VCaP (cell line): ENCODE results near the gene LINS1.

ENCODE experiments used
- H3K27ac ChIP-seq: fragments of 450-650 bp; 2 replicates; pipeline ENCODE4 v1.5.1; 2017
- CTCF ChIP-seq: fragments of 450-650 bp; conservative IDR thresholded peaks from 2 replicates; pipeline ENCODE4 v1.5.1; 2017; ENCODE audit warnings: mild to moderate bottlenecking, moderate library complexity

The LINS1 gene

DNA sequence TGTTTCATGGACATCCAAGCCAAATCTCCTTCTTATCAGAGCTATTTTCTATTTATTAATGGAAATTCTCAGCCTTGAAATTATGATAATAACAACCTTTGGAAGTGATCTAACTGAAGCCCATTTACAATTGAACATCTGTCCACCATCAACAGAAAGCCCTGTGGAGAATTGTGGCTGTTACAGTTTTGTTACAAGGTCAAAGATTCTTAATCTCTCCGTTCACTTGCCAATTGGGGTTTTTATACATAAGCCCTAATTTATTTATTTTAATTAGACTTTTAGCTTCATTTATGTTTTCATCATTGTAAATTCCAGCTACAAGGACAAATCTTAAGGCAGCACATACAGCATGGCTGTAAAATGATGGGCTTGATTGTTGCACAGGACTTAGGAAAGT is 76.5 kb downstream of the LINS1 start:
- H3K27ac ChIP-seq: peak overlapping the region; percentile 72
- TF ChIP-seq CTCF: no peak

DNA sequence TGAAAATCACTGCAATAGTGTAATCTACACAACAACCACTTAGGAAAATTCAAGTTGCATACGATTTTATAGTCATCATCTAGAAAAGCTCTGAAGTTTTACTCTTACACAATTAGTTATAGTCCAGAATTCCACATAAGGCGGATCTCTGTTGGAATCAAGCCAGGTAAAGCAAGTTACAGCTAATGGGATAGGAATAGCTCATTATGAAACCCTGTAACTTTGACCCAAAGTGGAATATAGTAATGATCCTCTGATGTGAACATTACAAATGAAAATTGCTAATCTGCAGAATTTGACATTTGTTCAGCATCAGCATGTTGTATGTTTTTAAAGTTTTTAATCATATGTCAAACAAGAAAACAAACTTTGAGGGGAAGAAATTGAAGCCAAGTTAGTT is 77.7 kb downstream of the LINS1 start:
- no peak for TF ChIP-seq CTCF
- no peak overlapping the region for H3K27ac ChIP-seq

- TF ChIP-seq CTCF: no peak
These were observed 80.1 kb downstream of the LINS1 start for GRCh38 chr15:100521907-100522306.

GRCh38 chr15:100520132-100520921 is 81.7 kb downstream of the LINS1 start:
- H3K27ac ChIP-seq: no peak overlapping the region

More at GRCh38 chr15:100521907-100522306, 80.1 kb downstream of the LINS1 start:
- H3K27ac ChIP-seq: no peak overlapping the region

DNA sequence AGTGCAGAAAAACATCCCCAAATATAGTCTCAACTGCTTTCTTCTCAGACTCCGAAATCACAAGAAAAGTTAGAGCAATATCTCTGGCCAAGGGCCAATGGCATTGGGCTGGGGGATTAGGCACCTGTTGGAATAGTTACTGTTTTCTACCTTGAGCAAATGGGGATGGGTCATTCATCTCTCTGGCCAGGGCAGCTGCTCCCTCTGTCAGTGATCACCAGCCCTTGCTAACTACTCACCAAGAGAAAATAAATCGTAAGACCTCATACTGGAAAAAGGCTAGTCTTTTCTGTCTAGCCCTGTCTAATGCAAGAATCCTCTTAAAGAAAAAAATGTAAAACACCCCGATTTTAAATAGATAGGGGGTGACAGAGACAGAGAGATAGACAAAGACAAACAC is 84.1 kb downstream of the LINS1 start:
- TF ChIP-seq CTCF: no peak

More at GRCh38 chr15:100520132-100520921, 81.7 kb downstream of the LINS1 start:
- no peak for TF ChIP-seq CTCF

More for the DNA sequence above, 84.1 kb downstream of the LINS1 start:
- H3K27ac ChIP-seq: no peak overlapping the region
